ENCODE measurements around the gene CAMSAP2. TPM values are rescaled to one million over a fixed set of nuclear protein-coding genes. Genes with fewer than 3 reads are reported as not detected.

CAMSAP2 gene
- total and polyA plus RNA-seq, 12 donors: 7.0 to 47.1 (median 38.1) TPM

DNA sequence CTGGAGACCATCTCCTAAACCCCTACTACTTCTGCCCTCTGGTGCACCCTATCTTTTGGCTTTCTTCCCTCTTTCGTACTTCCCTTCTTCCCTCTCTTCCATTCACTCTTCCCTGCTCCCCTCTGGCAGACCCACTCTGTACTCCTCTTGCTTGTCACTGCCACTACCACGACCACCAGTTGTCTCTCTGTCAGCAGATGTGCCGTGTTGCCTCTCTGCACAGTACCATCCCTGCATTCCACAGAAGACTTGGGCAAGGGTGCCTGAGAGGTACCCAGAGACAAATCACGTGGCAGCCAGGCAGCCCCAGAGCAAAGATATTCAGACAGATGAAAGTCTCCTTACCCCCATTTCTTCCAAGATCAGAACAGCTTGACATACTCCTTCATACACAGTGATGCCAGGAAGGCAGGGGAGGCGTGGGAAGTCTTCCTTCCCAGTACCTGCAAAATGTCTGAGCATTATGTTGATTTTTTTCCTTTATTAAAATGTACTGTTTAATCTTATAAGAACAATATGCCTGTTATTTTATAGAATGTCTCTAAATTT is 15.0 kb downstream of the CAMSAP2 start:
- TF ChIP-seq, protein P1, sequence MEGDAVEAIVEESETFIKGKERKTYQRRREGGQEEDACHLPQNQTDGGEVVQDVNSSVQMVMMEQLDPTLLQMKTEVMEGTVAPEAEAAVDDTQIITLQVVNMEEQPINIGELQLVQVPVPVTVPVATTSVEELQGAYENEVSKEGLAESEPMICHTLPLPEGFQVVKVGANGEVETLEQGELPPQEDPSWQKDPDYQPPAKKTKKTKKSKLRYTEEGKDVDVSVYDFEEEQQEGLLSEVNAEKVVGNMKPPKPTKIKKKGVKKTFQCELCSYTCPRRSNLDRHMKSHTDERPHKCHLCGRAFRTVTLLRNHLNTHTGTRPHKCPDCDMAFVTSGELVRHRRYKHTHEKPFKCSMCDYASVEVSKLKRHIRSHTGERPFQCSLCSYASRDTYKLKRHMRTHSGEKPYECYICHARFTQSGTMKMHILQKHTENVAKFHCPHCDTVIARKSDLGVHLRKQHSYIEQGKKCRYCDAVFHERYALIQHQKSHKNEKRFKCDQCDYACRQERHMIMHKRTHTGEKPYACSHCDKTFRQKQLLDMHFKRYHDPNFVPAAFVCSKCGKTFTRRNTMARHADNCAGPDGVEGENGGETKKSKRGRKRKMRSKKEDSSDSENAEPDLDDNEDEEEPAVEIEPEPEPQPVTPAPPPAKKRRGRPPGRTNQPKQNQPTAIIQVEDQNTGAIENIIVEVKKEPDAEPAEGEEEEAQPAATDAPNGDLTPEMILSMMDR (IDR thresholded peaks at IDR 0.05): no peak
- DNase-seq: no peak
- H3K27me3 ChIP-seq: no peaks in the 10 kb centered on the region
- no peak overlapping the region for H3K4me3 ChIP-seq
- peak in 1 of 8 donors; percentile 57 for ATAC-seq
- peaks cover 0 to 56% (median 18%) of the 10 kb centered on the region in 9 donors for H3K4me1 ChIP-seq
- no peaks in the 10 kb centered on the region for H3K9me3 ChIP-seq
- intact Hi-C loops (cut with DNase I): no loop called here
- no peak overlapping the region for H3K27ac ChIP-seq
- 76 to 79% methylated on average over 5 of the region's 5 CpGs for WGBS, 2 donors
- H3K36me3 ChIP-seq: peaks cover 0 to 5% (median 0%) of the 10 kb centered on the region in 9 donors

DNA sequence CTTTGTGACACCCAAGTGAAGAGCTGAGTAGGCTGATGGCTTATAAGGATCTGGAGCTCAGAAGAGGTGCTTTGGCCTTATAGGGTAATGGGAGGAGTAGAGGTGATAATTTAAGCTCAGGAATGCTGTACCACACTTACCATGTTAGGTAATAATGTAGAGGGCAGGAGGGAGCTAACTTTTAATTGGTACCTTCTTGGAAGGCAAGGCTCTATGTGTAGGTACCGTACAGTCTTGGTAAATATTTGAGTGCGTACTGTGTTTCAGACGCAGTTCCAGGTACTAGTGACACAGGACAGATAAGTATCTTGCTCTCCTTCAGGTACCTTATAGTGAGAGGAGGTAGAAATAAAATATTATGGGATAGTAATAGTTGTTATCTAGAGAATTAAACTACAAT is 16.8 kb downstream of the CAMSAP2 start:
- TF ChIP-seq, protein P1 (IDR thresholded peaks at IDR 0.05): no peak
- no peaks in the 10 kb centered on the region for H3K9me3 ChIP-seq
- DNase-seq (no peak), ATAC-seq (no peak)
- intact Hi-C loops (cut with DNase I): no loop called here
- no peak overlapping the region for H3K4me3 ChIP-seq
- WGBS, 2 donors: 98% methylated on average over 3 of the region's 3 CpGs
- peaks cover 0 to 44% (median 15%) of the 10 kb centered on the region in 9 donors for H3K4me1 ChIP-seq
- H3K27ac ChIP-seq: no peak overlapping the region
- H3K36me3 ChIP-seq: peaks cover 0 to 5% (median 0%) of the 10 kb centered on the region in 9 donors
- H3K27me3 ChIP-seq: no peaks in the 10 kb centered on the region

DNA sequence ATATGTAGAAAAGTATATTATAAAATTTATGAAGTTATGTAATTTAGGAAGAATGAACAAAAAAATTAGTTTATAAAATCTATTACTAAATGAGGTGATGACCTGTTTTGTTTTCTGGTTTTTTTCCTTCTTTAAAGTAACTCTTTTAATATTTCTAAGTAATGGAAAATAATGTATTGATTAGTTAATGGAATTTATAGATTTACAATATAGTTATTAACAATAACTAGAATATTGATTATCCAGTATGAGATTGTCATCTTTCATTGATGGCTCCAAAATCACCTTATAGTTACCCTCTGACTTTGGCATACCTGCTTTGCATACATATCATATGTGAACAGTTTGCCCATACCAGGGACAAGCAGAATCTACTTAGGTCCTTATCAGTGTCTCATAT is 23.4 kb downstream of the CAMSAP2 start:
- Histone ChIP-seq H3K36me3 (peaks cover 0 to 47% (median 11%) of the 10 kb centered on the region in 9 donors), H3K4me3 (no peak overlapping the region), H3K9me3 (no peaks in the 10 kb centered on the region), H3K27me3 (no peaks in the 10 kb centered on the region), H3K27ac (no peak overlapping the region), H3K4me1 (peaks cover 0 to 36% (median 13%) of the 10 kb centered on the region in 9 donors)
- intact Hi-C loops (cut with DNase I): no loop called here
- TF ChIP-seq, protein P1 (IDR thresholded peaks at IDR 0.05): no peak
- ATAC-seq: no peak
- DNase-seq: no peak

DNA sequence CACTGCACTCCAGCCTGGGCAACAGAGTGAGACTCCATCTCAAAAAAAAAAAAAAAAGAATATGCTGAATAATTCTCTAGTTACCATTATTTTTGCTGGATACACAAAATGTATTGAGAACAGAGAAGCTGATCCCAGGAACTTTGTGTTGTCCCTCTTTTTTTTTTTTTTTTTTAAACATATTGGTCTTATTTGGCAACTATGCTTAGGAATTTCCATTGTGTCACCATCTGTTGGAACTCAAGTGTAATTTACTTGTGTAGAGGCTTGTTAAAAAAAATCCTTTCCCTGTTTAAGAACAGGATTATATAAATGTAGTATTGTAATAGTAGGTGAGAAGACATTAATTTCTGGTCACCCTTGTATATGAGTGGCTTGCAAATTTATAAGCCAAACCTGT is 28.6 kb downstream of the CAMSAP2 start:
- H3K9me3 ChIP-seq: no peaks in the 10 kb centered on the region
- peaks cover 0 to 17% (median 0%) of the 10 kb centered on the region in 9 donors for H3K4me1 ChIP-seq
- no peak overlapping the region for H3K4me3 ChIP-seq
- peaks cover 0 to 59% (median 5%) of the 10 kb centered on the region in 9 donors for H3K36me3 ChIP-seq
- H3K27ac ChIP-seq: no peak overlapping the region
- TF ChIP-seq, protein P1 (IDR thresholded peaks at IDR 0.05): no peak
- no peaks in the 10 kb centered on the region for H3K27me3 ChIP-seq
- intact Hi-C loops (cut with DNase I): no loop called here
- DNase-seq: no peak
- no peak for ATAC-seq
